T-helper 17 cell (primary cell): ENCODE results near the gene TMEM248. TPM values are rescaled to one million over a fixed set of nuclear protein-coding genes. Genes with fewer than 3 reads are reported as not detected.
"Not testable (repeated sequence)": the region's sequence is repeated elsewhere in the genome, so short reads cannot be mapped to it uniquely, and the experiment has no call there.

Experiments
- ATAC-seq: fragments of 150-1000 bp; cut with Tn5 transposase; 2 replicates; pipeline ENCODE4 v1.10.0; 2021; ENCODE audit warnings: mild to moderate bottlenecking, moderate library complexity
- DNase-seq, 3 donors: peaks; one replicate each; pipeline versions ENCODE4 v3.0.0 to v3.0.0-alpha.2; 2020 to 2021
- H3K9me3 ChIP-seq: one replicate; pipeline ENCODE4 v1.7.0; 2013; ENCODE audit warnings: low read length, mild to moderate bottlenecking; ENCODE audit not compliant: control insufficient read depth, poor library complexity, severe bottlenecking
- H3K27ac Mint-ChIP-seq: one replicate; pipeline ENCODE4 v1.8.0; 2022; ENCODE audit warnings: mild to moderate bottlenecking, moderate library complexity, mixed read lengths
- H3K27me3 Mint-ChIP-seq: one replicate; pipeline ENCODE4 v1.8.0; 2022; ENCODE audit warnings: mixed read lengths
- H3K36me3 Mint-ChIP-seq: one replicate; pipeline ENCODE4 v1.8.0; 2022; ENCODE audit warnings: low read depth, mixed read lengths
- H3K4me1 Mint-ChIP-seq: one replicate; pipeline ENCODE4 v1.8.0; 2022; ENCODE audit warnings: mild to moderate bottlenecking, mixed read lengths
- H3K4me3 Mint-ChIP-seq: one replicate; pipeline ENCODE4 v1.8.0; 2022; ENCODE audit warnings: mild to moderate bottlenecking, moderate library complexity, mixed read lengths
- total RNA-seq, 4 donors: library from RNA in 2 of 4; stranded (reverse) in 2 of 4; gene quantifications; one replicate each; pipeline ENCODE4 v1.2.3 and lab custom pipeline; 2022 to 2026

The TMEM248 gene
- total RNA-seq, 2 donors from 2014 or later, result 73.7 to 87.4 TPM

DNA sequence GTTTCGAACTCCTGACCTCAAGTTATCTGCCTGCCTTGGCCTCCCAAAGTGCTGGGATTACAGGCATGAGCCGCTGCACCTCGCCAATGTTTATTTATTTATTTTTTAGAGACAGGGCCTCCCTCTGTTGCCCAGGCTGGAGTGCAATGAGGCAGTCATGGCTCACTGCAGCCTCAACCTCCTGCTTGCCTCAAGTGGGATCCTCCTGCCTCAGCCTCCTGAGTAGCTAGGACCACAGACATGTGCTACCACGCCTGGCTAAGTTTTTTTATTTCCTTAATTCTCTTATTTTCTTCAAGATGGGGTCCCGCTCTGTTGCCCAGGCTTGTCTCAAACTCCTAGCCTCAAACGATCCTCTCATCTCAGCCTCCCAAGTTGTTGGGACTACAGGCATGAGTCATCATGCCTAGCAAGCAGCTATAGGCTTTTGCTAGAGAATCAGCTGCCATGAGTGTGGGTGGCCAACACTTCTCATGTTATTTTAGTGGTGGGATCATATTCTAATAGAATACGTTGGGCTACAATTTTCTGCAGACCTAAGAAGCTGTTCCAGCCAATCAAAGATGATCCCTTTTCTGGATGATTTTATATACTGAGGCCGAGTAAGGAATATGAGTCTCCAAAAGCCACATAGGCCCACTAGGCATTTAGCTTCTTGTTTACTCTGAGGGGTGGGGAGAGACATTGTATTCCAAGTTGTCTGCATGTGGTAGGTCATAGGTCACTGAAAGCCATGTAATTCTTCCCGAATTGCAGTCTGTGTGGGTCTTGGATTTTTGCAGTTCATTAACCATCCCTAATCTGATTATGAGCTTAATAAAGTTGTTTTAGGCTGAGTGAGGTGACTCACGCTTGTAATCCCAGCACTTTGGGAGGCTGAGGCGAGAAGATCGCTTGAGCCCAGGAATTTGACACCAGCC lies 7.6 kb upstream of the TMEM248 start:
- no peaks in the 10 kb centered on the region for H3K9me3 ChIP-seq
- H3K4me3 Mint-ChIP-seq, result no peak overlapping the region
- no peaks in the 10 kb centered on the region for H3K4me1 Mint-ChIP-seq
- H3K27me3 Mint-ChIP-seq, result no peaks in the 10 kb centered on the region
- no peak for ATAC-seq
- H3K27ac Mint-ChIP-seq, result no peak overlapping the region
- no peaks in the 10 kb centered on the region for H3K36me3 Mint-ChIP-seq
- no peak for DNase-seq

DNA sequence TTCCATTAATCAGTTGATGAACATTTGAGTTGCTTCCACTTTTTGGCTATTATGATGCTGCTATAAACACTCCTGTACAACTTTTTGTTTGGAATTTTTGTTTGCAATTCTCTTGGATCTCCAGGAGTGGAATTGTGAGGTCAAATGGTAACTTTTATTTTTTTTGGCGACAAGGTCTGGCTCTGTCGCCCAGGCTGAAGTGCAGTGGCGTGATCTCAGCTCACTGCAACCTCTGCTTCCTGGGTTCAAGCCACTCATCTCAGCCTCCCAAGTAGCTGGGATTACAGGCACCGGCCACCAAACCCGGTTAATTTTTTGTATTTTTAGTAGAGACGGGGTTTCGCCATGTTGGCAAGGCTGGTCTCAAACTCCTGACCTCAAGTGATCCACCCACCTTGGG lies 3.1 kb upstream of the TMEM248 start:
- H3K4me1 Mint-ChIP-seq, result peaks cover 13% of the 10 kb centered on the region
- not testable (repeated sequence) for ATAC-seq, H3K27ac Mint-ChIP-seq, DNase-seq, H3K9me3 ChIP-seq, H3K36me3 Mint-ChIP-seq, H3K27me3 Mint-ChIP-seq, H3K4me3 Mint-ChIP-seq

DNA sequence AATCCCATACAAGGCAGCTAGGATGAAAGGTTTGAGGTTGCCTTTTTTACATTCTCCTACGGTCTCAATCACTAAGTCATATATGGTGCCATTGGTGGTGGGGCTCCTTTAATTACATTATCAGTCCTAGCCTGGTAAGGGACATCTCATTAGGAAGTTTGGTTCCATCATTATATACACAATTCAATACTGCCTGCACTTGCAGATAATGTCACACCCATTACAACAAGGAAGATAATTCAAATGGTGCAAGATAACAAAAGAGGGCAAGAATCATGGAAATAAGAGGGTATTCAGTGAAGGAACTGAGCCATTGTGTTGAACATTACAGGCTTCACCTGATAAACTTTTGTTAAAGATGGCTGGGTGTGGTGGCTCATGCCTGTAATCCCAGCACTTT lies 1.7 kb upstream of the TMEM248 start:
- H3K9me3 ChIP-seq, result no peaks in the 10 kb centered on the region
- Mint-ChIP-seq H3K27me3 (no peaks in the 10 kb centered on the region), H3K27ac (no peak overlapping the region), H3K36me3 (peaks cover 6% of the 10 kb centered on the region), H3K4me3 (no peak overlapping the region), H3K4me1 (peaks cover 13% of the 10 kb centered on the region)
- no peak for ATAC-seq
- DNase-seq, result no peak

DNA sequence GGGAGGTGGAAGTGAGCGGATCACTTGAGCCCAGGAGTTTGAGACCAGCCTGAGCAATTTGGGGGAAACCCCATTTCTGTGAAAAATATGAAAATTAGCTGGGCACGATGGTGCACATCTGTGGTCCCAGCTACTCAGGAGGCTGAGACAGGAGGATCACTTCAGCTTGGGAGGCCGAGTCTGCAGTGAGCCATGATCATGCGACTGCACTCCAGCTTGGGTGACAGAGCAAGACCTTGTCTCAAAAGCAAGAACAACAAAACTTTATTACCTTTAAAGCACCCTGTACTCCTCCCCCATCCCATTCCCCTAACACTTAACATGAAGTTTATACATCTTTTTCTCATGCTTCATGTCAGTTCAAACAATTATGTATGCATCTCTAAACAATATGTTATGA lies 1.3 kb upstream of the TMEM248 start:
- Mint-ChIP-seq H3K4me1 (peaks cover 13% of the 10 kb centered on the region), H3K27ac (no peak overlapping the region), H3K4me3 (no peak overlapping the region)

DNA sequence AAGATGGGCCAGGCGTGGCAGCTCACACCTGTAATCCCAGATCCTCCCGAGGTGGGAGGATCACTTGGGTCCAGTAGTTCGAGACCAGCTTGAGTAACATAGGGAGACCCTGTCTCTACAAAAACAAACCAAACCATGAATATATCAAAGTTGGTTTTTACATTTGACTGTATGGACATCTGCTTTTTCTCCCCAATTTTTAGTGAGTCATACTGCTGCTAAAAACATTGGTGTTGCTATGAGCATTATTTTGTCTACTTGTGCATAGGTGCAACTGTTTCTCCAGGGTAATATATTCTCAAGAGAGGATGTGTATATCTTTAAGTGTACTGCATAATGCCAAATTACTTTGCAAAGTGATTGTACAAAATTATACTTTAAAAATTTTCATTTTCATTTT lies 769 bp upstream of the TMEM248 start:
- Mint-ChIP-seq H3K4me3 (peak overlapping the region; percentile 96), H3K27me3 (no peaks in the 10 kb centered on the region), H3K36me3 (peaks cover 6% of the 10 kb centered on the region), H3K4me1 (peaks cover 16% of the 10 kb centered on the region), H3K27ac (peak overlapping the region; percentile 94)
- H3K9me3 ChIP-seq, result no peaks in the 10 kb centered on the region
- no peak for ATAC-seq
- no peak for DNase-seq

More for the DNA sequence above, 1.3 kb upstream of the TMEM248 start:
- DNase-seq (no peak), ATAC-seq (no peak)
- H3K36me3 Mint-ChIP-seq, result peaks cover 6% of the 10 kb centered on the region
- H3K27me3 Mint-ChIP-seq, result no peaks in the 10 kb centered on the region
- H3K9me3 ChIP-seq, result no peaks in the 10 kb centered on the region

DNA sequence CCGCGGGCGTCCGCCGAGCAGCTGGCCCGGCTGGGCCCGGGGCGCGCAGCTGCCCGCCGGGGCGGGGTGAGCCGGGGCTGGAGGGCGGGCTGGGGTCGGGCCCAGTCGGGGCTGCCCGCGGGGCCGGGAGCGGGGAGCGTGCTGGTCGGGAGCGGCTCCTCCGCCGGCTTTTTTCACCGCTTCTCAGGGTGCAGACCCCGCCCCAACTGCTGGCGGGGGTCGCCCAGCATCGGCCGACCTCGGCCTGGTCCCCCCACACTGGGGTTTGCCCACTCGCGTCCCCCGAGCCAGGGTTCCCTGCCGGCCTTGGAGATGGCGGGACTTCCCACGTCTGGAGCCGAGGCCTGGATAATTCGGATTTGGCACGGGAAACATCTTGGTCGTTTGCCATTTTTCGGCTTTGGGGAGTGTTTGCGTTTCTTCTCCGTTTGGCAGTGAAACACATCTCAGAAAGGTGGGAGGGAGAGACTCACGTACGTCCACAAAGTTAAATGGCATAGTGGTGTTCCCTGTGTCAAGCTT lies 432 bp downstream of the TMEM248 start:
- ATAC-seq, result peak; percentile 1
- peak overlapping the region; percentile 96 for H3K4me3 Mint-ChIP-seq
- H3K27ac Mint-ChIP-seq, result peak overlapping the region; percentile 94
- H3K9me3 ChIP-seq, result no peaks in the 10 kb centered on the region
- H3K4me1 Mint-ChIP-seq, result peaks cover 22% of the 10 kb centered on the region
- no peaks in the 10 kb centered on the region for H3K27me3 Mint-ChIP-seq
- peak in 2 of 3 donors; percentile 9 to 11 for DNase-seq
- peaks cover 8% of the 10 kb centered on the region for H3K36me3 Mint-ChIP-seq

DNA sequence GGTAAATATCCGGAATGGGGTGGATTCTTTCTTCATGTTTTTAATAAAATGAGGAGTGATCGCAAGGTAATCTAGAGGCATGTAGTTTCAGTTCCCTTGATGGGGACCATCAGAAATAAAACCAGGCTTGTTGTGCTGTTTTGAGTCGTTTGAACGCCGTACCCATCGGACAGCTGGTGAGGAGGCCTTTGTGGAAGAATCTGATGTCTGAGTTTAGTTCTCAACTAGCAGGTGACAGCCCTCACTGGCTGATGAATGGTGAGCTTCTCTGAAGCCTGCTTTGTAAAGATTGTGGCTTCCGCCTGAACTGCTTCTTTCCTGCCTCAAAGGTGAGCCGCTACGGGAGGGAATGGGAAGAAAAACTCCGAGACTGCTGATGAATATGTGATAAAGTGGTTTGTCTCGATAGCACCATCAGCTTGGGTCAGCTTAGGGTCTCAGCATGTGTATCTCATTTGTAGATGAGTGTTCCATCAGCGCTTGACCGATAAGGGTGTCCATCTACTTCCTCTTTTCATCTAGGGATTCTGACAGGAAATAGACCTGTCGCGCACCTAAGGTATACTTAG lies 977 bp downstream of the TMEM248 start:
- peak overlapping the region; percentile 96 for H3K4me3 Mint-ChIP-seq

DNA sequence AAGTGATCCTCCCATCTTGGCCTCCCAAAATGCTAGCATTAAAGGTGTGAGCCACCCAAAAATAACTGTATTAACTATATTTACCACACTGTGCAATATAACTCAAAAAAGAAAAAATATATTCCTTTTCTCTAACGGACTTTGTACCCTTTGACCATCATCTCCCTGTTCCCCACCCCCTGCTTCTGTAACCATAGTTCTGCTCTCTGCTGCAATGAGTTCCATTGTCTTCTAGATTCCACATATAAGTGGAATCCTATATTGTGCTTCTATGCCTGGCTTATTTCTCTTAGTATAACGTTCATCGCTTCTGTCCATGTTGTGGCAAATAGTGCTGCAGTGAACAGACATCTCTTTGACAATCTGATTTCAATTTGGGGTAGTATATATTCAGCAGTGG lies 4.2 kb downstream of the TMEM248 start:
- DNase-seq (no peak), ATAC-seq (no peak)
- Mint-ChIP-seq H3K27me3 (no peaks in the 10 kb centered on the region), H3K36me3 (peaks cover 8% of the 10 kb centered on the region), H3K4me3 (peak overlapping the region; percentile 31), H3K4me1 (peaks cover 41% of the 10 kb centered on the region), H3K27ac (peak overlapping the region; percentile 77)
- H3K9me3 ChIP-seq, result no peaks in the 10 kb centered on the region

More for the DNA sequence above, 977 bp downstream of the TMEM248 start:
- DNase-seq, result peak in 2 of 3 donors; percentile 15 to 21
- peak; percentile 32 for ATAC-seq
- Mint-ChIP-seq H3K27me3 (no peaks in the 10 kb centered on the region), H3K27ac (peak overlapping the region; percentile 94), H3K4me1 (peaks cover 22% of the 10 kb centered on the region), H3K36me3 (peaks cover 8% of the 10 kb centered on the region)
- no peaks in the 10 kb centered on the region for H3K9me3 ChIP-seq

DNA sequence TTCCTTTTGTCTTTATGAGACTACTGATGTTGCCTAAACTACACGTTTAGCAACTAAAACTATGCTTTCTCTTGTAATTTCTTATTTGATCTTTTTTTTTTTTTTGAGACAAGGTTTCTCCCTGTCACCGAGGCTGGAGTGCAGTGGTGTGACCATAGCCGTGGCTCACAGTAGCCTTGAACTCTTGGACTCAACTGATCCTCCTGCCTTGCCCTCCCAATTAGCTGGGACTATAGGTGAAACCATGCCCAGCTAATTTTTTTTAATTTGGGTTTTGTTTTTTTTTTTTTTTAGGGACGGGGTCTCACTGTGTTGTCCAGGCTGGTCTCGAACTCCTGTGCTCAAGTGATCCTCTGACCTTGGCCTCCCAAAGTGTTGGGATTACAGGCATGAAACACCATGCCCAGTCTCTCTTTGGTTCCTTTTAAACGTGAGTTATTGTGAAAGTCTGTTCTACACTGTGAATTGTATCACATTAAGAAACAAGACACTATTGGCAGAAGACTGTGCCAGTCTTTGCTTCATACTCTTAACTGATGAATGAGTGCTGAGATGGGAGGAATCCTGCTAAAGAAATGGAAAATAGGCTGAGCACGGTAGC lies 6.4 kb downstream of the TMEM248 start:
- no peaks in the 10 kb centered on the region for H3K9me3 ChIP-seq
- Mint-ChIP-seq H3K27me3 (no peaks in the 10 kb centered on the region), H3K4me3 (no peak overlapping the region), H3K27ac (peak overlapping the region; percentile 56), H3K4me1 (peaks cover 39% of the 10 kb centered on the region), H3K36me3 (peaks cover 2% of the 10 kb centered on the region)
- DNase-seq (no peak), ATAC-seq (no peak)

DNA sequence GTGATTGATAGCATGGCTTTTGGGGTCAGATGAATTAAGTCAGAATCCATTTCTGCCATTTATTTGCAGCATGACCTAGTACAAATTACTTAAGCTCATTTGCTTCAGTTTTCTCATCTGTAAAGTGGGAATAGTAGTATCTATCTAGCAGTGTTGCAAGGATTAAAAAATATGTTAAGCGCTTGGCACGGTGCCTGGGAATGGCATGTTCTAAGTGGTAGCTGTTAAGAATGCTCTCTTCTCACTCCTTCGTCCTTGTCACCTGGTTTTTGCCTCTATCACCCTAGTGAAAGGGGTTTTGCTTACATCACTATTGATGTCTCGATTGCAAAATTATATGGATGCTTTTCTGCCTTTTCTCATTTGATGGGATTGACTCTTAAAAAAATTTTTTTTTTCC lies 7.4 kb downstream of the TMEM248 start:
- Mint-ChIP-seq H3K4me3 (no peak overlapping the region), H3K36me3 (peaks cover 2% of the 10 kb centered on the region), H3K27ac (no peak overlapping the region), H3K27me3 (no peaks in the 10 kb centered on the region), H3K4me1 (peaks cover 43% of the 10 kb centered on the region)
- no peak for ATAC-seq
- DNase-seq, result no peak
- H3K9me3 ChIP-seq, result no peaks in the 10 kb centered on the region

DNA sequence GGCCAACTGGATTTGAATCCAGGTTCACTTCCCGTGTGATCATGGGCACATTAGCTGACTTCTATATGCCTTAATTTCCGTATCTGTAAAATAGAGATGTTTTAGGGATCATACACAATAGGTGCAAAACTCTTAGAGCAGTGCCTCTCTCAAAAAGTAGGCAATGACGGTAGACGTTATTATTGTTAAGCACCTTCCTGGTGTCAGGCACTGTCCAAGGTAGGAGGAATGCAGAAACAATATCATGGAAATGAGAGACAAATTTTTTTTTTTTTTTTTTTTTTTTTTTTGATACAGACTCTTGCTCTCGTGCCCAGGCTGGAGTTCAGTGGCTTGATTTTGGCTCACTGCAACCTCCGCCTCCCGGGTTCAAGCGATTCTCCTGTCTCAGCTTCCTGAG lies 8.1 kb downstream of the TMEM248 start:
- H3K27me3 Mint-ChIP-seq, result no peaks in the 10 kb centered on the region
- peaks cover 5% of the 10 kb centered on the region for H3K36me3 Mint-ChIP-seq
- no peak overlapping the region for H3K27ac Mint-ChIP-seq
- no peak for DNase-seq
- peak overlapping the region; percentile 5 for H3K4me3 Mint-ChIP-seq
- no peaks in the 10 kb centered on the region for H3K9me3 ChIP-seq
- no peak for ATAC-seq
- peaks cover 47% of the 10 kb centered on the region for H3K4me1 Mint-ChIP-seq

DNA sequence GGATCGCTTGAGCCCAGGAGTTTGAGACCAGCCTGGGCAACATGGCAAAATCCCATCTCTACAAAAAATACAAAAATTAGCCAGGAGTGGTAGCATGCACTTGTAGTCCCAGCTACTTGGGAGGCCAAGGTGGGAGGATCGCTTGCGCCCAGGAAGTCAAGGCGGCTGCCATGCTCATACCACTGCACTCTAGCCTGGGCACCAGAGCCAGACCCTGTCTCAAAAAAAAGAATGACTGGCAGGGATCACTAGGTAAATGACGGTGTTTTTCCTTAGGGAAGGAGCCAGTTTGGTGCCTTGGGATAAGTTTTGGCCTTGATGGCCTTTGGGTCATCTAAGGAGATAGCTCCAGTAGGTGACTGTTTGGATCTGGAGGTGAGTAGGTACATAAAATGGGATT lies 8.9 kb downstream of the TMEM248 start:
- no peak overlapping the region for H3K27ac Mint-ChIP-seq
- no peaks in the 10 kb centered on the region for H3K27me3 Mint-ChIP-seq
- H3K36me3 Mint-ChIP-seq, result peaks cover 7% of the 10 kb centered on the region
- H3K9me3 ChIP-seq, result no peaks in the 10 kb centered on the region
- no peak overlapping the region for H3K4me3 Mint-ChIP-seq
- peaks cover 51% of the 10 kb centered on the region for H3K4me1 Mint-ChIP-seq
- DNase-seq (no peak), ATAC-seq (no peak)

DNA sequence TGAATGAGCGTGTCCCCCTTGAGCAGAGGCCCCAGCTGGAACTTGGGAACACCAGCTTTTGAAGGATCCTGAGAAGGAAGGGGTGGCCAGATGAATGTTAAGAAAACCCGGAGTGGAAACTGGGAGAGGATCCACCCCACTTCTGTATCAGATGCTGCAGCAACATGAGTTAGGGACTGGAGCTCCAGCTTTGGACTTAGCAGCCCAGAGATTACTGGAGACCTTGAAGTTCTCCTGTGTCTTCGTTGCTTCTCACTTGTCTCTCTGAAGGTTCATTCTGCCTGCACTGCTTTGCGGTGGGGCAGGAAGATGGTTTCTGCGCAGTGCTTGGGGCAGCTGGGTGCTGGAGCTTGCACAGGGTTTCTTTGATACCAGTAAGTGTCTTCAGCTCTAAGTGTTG lies 9.3 kb downstream of the TMEM248 start:
- ATAC-seq, result no peak
- H3K27ac Mint-ChIP-seq, result no peak overlapping the region
- H3K4me3 Mint-ChIP-seq, result no peak overlapping the region
- peaks cover 48% of the 10 kb centered on the region for H3K4me1 Mint-ChIP-seq
- peaks cover 5% of the 10 kb centered on the region for H3K36me3 Mint-ChIP-seq
- no peaks in the 10 kb centered on the region for H3K27me3 Mint-ChIP-seq
- H3K9me3 ChIP-seq, result no peaks in the 10 kb centered on the region
- no peak for DNase-seq
